Activated CD8-positive, alpha-beta memory T cell treated with anti-CD3 and anti-CD28 coated beads for 1 hour (primary cell): ENCODE measurements around the gene SMIM5.
A peak's percentile ranks its signal among the peaks of the same experiment; 100 is the strongest.

Experiments
- DNase-seq, 2 donors: peaks; one replicate each; pipeline ENCODE4 v3.0.0-alpha.2; 2020; ENCODE audit warnings: low read depth in 1 of 2; ENCODE audit errors: extremely low read depth in 1 of 2

SMIM5 gene

GRCh38 chr17:75664099-75664549, 30.9 kb downstream of the SMIM5 start:
- no peak for DNase-seq

- no peak for DNase-seq
These were observed 32.7 kb downstream of the SMIM5 start for GRCh38 chr17:75665981-75666380.

DNA sequence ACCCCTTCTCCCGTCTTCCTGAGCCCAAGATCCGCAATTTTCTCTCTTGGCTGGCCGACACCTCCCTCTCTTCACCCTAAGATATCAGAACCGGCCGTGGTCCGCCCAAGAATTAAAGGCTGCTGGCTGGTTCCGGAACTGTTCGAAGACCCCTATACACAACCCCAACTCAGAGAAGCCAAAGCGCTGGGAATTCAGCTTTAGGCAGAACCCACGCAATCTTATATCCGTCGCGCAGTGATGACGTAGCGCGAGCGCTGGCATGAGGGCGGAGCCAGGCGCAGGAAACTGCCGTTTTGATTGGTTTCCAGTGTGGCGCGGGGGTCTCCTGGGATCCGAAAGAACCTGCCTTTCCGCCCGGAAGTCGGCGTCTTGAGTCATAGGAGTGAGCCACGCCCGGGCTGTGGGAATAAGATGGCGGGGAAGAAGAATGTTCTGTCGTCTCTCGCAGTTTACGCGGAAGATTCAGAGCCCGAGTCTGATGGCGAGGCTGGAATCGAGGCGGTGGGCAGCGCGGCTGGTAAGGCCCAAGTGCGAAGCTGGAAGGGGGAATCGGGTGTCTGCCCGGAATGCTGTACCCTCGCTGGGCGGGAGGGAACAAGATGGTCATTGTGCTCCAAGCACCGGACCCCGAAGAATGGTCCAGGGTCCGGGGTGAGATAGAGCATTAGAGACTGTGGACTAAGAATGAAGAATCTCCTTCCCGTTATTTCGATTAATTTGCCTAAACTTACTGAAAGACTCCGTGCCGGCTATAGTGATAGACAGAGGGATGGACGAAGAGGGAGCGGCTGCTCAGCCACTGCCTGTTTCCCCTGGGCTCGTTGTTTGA, 33.9 kb downstream of the SMIM5 start, which contains the start of the genes RECQL5 and SAP30BP:
Gene RECQL5, minus strand, starts transcription at position 196 of the 832 bp plus-strand sequence. CDS start 597 bp downstream, outside the sequence.
Gene SAP30BP, plus strand, starts transcription at position 380 of the 832 bp plus-strand sequence. Its CDS starts 35 bp downstream, at position 415.
- DNase-seq = peak; percentile 96 to 99

GRCh38 chr17:75667825-75668224, 34.6 kb downstream of the SMIM5 start:
- DNase-seq = no peak

GRCh38 chr17:75668489-75668888, 35.3 kb downstream of the SMIM5 start:
- no peak for DNase-seq

DNA sequence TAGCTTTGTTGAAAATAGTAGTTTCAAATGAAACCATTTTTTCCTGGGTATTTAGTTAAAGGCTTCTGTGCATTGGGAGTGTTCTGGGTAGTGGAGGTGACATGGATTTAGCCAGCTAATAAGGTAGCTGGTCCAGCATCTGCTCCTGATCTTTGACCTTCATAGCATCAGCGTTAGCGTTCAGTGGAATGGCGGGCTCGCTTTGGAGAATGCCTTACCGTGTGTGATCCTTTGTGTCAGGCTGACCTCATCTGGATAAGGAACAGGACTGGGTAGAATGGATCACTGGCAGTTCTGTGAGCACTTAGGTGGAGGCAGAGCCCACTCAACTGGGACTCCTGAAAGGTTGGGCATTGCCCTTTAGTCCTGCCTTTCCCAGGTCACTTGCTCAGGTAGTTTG, 37.6 kb downstream of the SMIM5 start:
- no peak for DNase-seq

DNA sequence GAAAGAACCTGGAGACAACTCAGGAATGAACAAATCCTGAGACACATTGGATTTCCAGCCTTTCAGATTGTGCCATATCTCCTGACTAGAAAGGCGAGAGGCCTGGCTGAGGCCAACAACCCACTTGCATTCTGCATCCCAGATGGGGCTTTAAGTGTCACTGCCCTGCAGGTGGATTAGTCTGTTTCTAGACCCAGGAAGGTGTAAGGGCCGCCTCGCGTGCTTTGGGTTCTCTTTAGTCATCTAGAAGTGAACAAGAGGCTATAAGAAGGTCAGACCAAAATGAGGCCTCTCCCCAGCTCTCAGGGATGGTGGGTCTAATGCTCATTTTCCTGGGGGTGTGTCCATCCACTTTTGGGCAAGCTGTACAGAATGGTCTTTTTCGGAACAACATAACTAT, 38.8 kb downstream of the SMIM5 start:
- DNase-seq = no peak

DNA sequence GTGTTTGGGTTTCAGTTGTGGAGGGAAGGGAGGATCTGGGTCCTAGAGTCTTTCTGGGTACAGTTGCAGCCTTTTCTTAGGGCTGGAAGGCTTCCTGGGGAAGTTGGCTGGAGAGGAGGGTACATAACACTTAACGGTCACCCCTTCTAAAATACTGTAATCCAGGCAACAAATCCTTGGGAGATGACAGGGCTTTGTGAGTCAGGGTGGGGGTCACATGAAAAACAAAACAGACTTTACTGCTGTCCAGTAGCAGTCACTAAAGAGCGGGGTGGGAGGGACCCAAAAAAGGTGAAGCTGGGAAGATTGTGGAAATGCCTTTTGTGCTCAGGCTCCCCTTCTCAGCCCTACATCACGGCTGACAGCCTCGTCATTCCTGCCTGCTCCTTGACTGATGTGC, 40.3 kb downstream of the SMIM5 start:
- no peak for DNase-seq

DNA sequence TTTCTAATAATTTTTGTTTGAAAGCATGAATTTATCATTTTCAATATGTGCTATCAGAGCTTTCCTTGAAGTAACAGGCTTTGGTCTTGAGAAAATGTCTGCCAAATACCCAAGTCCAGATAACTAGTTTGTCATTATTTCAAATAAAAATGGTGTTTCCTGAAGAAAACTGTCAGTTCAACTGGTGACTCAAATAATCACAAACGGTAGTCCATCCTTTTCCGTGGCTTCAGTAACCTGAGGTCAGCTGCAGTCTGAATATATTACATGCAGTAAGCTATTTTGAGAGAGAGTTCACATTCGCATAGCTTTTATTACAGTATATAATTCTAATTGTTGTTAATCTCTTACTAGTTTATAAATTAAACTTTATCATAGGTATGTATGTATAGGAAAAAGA, 43.2 kb downstream of the SMIM5 start:
- no peak for DNase-seq

GRCh38 chr17:75679706-75680211, 46.5 kb downstream of the SMIM5 start:
- DNase-seq = no peak

DNA sequence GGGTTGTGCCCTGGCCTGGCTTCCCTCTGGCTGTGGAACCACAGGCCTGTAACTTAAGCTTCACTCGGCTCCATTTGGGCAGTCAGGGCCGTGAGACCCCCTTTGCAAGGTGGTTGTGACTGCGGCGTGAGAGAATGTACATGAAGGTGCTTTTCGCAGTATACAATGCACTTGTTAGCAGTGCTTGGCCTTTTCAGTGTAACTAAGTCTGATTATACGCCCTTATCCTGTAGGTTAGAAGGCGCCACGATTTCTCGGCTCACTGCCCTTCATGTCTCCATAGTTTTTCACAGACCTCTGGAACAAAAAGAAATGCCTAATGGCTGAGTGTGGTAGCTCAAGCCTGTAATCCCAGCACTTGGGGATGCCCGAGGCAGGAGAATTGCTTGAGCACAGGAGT, 47.2 kb downstream of the SMIM5 start:
- no peak for DNase-seq

- no peak for DNase-seq
These were observed 48.1 kb downstream of the SMIM5 start for GRCh38 chr17:75681289-75681688.

DNA sequence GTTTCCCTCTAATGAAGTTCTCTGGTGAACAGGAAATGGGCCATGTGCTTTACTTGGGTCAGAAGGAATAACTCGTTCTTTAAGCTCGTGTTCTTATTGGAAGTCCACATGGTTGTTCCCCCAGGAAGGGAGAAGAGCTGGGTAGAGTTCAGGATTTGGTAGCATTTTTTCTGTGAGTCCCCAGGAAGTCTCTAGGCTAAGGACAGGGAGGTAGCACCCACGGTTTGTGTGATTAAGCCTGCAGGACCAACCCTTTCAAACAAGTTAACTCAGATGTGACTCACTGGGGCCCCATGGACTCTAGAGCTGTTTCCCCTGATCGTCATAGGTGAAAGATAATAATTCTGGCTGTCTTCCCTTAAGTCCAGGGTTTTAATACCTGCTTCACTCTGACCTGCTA, 50.3 kb downstream of the SMIM5 start:
- DNase-seq = no peak

DNA sequence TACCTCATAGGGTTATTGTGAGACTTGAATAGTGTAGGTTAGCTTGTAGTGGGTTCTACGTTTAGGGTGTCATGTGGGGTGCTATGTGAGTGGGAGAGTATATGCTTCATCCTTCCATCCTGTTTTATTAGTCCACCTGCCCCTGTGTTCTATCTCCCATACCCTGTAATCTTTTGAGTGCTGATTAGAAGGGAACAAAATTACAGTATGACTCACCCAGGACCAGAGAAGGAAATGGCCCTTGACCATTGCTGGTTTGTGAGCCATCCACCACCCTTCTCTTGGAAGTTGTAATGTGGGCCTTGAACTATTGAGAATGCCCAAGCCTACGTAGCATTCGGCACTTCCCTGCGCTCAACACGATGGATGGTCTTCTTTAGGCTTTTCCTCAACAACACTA, 51.0 kb downstream of the SMIM5 start:
- no peak for DNase-seq

GRCh38 chr17:75684924-75685323, 51.7 kb downstream of the SMIM5 start:
- no peak for DNase-seq

GRCh38 chr17:75685499-75685898, 52.3 kb downstream of the SMIM5 start:
- no peak for DNase-seq

- DNase-seq = no peak
These were observed 55.1 kb downstream of the SMIM5 start for GRCh38 chr17:75688209-75688825.

GRCh38 chr17:75689441-75689873, 56.2 kb downstream of the SMIM5 start:
- no peak for DNase-seq
